GM12873 (cell line): ENCODE results near the gene PSMD13.

ENCODE experiments used
- CTCF ChIP-seq: IDR thresholded peaks from 2 replicates; pipeline ENCODE4 v1.5.1; 2012; ENCODE audit warnings: low read depth, mild to moderate bottlenecking, moderate library complexity, low read length, control low read depth; ENCODE audit not compliant: insufficient read depth; ENCODE audit errors: missing control alignments

PSMD13 gene

GRCh38 chr11:284105-285020, 47.6 kb downstream of the PSMD13 start:
- TF ChIP-seq CTCF, result no peak

- no peak for TF ChIP-seq CTCF
These were observed 48.5 kb downstream of the PSMD13 start for GRCh38 chr11:285021-285893.

GRCh38 chr11:285894-286220, 49.1 kb downstream of the PSMD13 start:
- TF ChIP-seq CTCF, result no peak

- no peak for TF ChIP-seq CTCF
These were observed 51.2 kb downstream of the PSMD13 start for GRCh38 chr11:287821-288477.

GRCh38 chr11:288478-289397, 52.0 kb downstream of the PSMD13 start, which contains the start of gene PGGHG:
Gene PGGHG, plus strand, starts transcription at chr11:289126. Its CDS starts 691 bp downstream, at chr11:289817.
- no peak for TF ChIP-seq CTCF

- no peak for TF ChIP-seq CTCF
These were observed 52.6 kb downstream of the PSMD13 start for GRCh38 chr11:289398-289711.
